ENCODE measurements around the gene COMT. TPM values are rescaled to one million over a fixed set of nuclear protein-coding genes. Genes with fewer than 3 reads are reported as not detected.

The COMT gene
- total and polyA plus RNA-seq, 9 of the 15 experiments (the other 6 are each of a cell fraction or from before 2014, with no cell fraction given) = 12.5 to 351 (median 155) TPM

DNA sequence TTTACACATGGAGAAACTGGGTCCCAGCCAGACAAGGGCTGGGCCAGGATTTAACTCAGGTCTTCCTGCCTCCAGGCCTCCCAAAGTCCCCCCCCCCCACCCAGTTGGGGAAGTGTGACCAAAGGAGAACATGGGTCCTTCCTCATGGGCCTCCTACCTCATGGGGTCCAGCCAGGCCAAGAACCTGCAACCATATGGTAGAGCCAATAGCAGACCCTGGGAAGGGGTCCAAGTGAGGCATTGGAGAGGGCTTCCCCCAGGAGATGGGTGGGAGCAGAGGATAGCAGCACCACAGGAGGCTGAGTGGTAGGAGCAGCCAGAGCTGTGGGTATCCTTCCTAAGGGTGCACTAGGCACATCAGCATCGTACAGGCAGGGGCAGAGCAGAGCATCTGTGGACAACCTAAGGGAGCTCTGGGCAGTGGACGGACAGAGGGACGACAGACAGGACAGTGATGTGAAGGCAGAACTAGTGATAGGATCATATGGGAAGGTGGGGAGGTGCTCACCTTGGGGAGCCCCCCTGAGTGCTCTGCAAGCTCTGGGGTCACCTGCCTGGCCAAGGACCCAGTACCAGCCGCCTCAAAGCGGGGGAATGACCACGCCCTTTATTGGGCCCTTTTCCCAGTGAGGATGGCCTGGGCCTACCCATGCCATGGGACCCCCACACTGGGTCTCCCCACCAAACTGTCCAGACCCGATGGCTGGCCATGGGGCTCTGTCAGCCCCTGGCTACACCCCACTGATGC is 70.6 kb downstream of the COMT start (continued):
- TF ChIP-seq SETDB1 (IDR thresholded peaks at IDR 0.05; ENCODE audit: low read length) (peak; percentile 28), PHB2 (IDR thresholded peaks at IDR 0.05; ENCODE audit: low read depth) (no peak), PHF21A (IDR thresholded peaks at IDR 0.05; ENCODE audit: borderline replicate concordance, low read depth) (no peak), CBX3 (IDR thresholded peaks at IDR 0.05; ENCODE audit: borderline replicate concordance in 1 of 2, low read length in 2 of 2) (peak in 1 of 2 experiments; percentile 36; a peak in 1 of 3 replicates), ZNF212 (CRISPR knock-in tag; IDR thresholded peaks at IDR 0.05) (0 out of 2 replicates have a peak, but pooled peaks have one; percentile 23)

DNA sequence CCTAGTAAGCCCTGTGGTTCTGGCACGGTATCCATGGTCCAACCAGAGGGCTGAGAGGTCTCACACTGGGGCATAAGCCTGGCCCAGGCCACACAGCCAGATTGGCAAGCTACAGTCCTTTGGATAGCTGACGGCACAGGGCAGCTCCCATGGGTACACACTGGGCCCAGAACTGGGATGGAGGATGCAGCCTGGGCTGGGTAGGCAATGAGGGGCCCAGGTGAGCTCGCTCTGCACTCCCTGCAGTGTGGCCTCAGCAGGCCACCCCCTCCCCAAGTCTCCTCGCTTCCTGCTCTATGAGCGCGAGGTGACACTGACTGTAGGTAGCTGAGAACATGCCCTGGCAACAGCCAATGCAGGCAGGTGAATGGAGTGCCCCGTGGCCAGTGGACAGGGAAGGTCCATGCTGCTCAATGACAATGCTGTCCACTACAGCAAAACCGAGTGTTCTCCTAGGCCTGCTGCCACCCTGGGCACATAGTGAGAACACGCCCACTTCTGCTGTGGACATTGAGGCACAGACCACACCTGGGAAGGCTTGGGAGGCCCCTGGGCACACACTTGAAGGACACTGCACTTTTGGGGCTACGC is 71.3 kb downstream of the COMT start:
- CTCF ChIA-PET (ENCODE audit: low intra/inter-chr PET ratio) = interaction anchor here (0.6 to 5.7 kb wide), 5 partner anchors 42 to 290 kb away, joined by 3 to 109 read pairs (median 4); no protein-coding TSS in a partner anchor
- intact Hi-C loops (cut with micrococcal nuclease) (loop anchor here (1.0 kb wide), 1 partner anchor 43 kb away; no protein-coding TSS in a partner anchor), in situ Hi-C loops (cut with MboI) (loop anchor here (5.0 kb wide), 1 partner anchor 41 kb away; no protein-coding TSS in a partner anchor)
- H3K4me1 ChIP-seq (replicated peaks in 1 of 2; ENCODE audit: control insufficient read depth in 2 of 2, insufficient read depth in 2 of 2, low read length in 2 of 2) = peaks cover 69 to 96% of the 10 kb centered on the region in 2 experiments
- 89% methylated on average over 10 of the region's 10 CpGs for WGBS (ENCODE audit: insufficient coverage, low coverage, missing lambda C conversion rate)
- no peaks in the 10 kb centered on the region for H3K9me3 ChIP-seq (replicated peaks; ENCODE audit: control insufficient read depth, insufficient read depth, low read depth, low read length)
- ATAC-seq = no peak
- DNase-seq (ENCODE audit: extremely low read depth in 1 of 4, low spot score in 3 of 4) = no peak
- H3K36me3 ChIP-seq (ENCODE audit: control insufficient read depth, insufficient read depth, low read length) = peaks cover 13% of the 10 kb centered on the region; the same call in 2 of the 3 replicates
- POLR2A ChIA-PET = interaction anchor here (0.6 to 10.0 kb wide), 22 partner anchors 9 to 829 kb away, joined by 3 to 120 read pairs (median 4); partner anchors contain the start of genes RANBP1, TANGO2, TRMT2A and ZDHHC8
- peak overlapping the region in 1 of 2 experiments; percentile 77; a peak in 2 of 4 replicates for H3K9ac ChIP-seq (ENCODE audit: insufficient read depth in 1 of 2, low read depth in 2 of 2, low read length in 2 of 2)
- FAIRE-seq = no peak
- no TSS peak for BruUV-seq (replicated peaks)
- peaks cover 15% of the 10 kb centered on the region; the same call in 1 of the 2 replicates for H4K20me1 ChIP-seq (replicated peaks; ENCODE audit: control insufficient read depth, insufficient read depth, low read length)
- peaks cover 0 to 2% of the 10 kb centered on the region in 2 experiments; a peak in 1 of 5 replicates for H3K27me3 ChIP-seq (ENCODE audit: control insufficient read depth in 2 of 2, insufficient read depth in 2 of 2, low read length in 2 of 2)
- no peak overlapping the region for H3K4me3 ChIP-seq
- H2AFZ ChIP-seq (ENCODE audit: low read depth, low read length) = no peak overlapping the region
- H3K79me2 ChIP-seq (ENCODE audit: control insufficient read depth, insufficient read depth, low read length) = peaks cover 52% of the 10 kb centered on the region
- H3K27ac ChIP-seq (ENCODE audit: extremely low read depth, low read depth, low read length) = no peak overlapping the region
- no peak overlapping the region for H3K4me2 ChIP-seq (ENCODE audit: insufficient read depth, low read length)
- peaks cover 29% of the 10 kb centered on the region for H3K9me1 ChIP-seq (ENCODE audit: control insufficient read depth, insufficient read depth, low read length)
- TF ChIP-seq HDGF (IDR thresholded peaks at IDR 0.05) (no peak), E2F3 (CRISPR knock-in tag; IDR thresholded peaks at IDR 0.05) (no peak; the same call in 1 of the 2 replicates), SREBF1 (IDR thresholded peaks at IDR 0.05; ENCODE audit: borderline replicate concordance, low read depth, low read length) (no peak), TBL1XR1 (IDR thresholded peaks at IDR 0.05; ENCODE audit: low read length in 2 of 2) (0 out of 4 replicates have a peak, but pooled peaks of 1 of the 2 experiments have one; percentile 57)
- TF ChIP-seq, protein P1, sequence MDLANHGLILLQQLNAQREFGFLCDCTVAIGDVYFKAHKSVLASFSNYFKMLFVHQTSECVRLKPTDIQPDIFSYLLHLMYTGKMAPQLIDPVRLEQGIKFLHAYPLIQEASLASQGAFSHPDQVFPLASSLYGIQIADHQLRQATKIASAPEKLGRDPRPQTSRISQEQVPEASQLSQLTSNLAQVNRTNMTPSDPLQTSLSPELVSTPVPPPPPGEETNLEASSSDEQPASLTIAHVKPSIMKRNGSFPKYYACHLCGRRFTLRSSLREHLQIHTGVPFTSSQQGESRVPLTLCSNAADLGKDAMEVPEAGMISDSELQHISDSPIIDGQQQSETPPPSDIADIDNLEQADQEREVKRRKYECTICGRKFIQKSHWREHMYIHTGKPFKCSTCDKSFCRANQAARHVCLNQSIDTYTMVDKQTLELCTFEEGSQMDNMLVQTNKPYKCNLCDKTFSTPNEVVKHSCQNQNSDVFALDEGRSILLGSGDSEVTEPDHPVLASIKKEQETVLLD (IDR thresholded peaks at IDR 0.05) = no peak
- TF ChIP-seq, protein P2, sequence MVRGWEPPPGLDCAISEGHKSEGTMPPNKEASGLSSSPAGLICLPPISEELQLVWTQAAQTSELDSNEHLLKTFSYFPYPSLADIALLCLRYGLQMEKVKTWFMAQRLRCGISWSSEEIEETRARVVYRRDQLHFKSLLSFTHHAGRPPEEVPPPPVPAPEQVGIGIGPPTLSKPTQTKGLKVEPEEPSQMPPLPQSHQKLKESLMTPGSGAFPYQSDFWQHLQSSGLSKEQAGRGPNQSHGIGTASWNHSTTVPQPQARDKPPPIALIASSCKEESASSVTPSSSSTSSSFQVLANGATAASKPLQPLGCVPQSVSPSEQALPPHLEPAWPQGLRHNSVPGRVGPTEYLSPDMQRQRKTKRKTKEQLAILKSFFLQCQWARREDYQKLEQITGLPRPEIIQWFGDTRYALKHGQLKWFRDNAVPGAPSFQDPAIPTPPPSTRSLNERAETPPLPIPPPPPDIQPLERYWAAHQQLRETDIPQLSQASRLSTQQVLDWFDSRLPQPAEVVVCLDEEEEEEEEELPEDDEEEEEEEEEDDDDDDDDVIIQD (CRISPR knock-in tag; IDR thresholded peaks at IDR 0.05) = 0 out of 2 replicates have a peak, but pooled peaks have one; percentile 32
- TF ChIP-seq, protein P3, sequence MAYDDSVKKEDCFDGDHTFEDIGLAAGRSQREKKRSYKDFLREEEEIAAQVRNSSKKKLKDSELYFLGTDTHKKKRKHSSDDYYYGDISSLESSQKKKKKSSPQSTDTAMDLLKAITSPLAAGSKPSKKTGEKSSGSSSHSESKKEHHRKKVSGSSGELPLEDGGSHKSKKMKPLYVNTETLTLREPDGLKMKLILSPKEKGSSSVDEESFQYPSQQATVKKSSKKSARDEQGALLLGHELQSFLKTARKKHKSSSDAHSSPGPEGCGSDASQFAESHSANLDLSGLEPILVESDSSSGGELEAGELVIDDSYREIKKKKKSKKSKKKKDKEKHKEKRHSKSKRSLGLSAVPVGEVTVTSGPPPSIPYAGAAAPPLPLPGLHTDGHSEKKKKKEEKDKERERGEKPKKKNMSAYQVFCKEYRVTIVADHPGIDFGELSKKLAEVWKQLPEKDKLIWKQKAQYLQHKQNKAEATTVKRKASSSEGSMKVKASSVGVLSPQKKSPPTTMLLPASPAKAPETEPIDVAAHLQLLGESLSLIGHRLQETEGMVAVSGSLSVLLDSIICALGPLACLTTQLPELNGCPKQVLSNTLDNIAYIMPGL (CRISPR knock-in tag; IDR thresholded peaks at IDR 0.05) = peak; percentile 86
